Measurements from ENCODE around the gene IGSF9. TPM values are rescaled to one million over a fixed set of nuclear protein-coding genes. Genes with fewer than 3 reads are reported as not detected.

Gene IGSF9
- total RNA-seq, 1 donor from 2014 or later = 2.1 TPM

DNA sequence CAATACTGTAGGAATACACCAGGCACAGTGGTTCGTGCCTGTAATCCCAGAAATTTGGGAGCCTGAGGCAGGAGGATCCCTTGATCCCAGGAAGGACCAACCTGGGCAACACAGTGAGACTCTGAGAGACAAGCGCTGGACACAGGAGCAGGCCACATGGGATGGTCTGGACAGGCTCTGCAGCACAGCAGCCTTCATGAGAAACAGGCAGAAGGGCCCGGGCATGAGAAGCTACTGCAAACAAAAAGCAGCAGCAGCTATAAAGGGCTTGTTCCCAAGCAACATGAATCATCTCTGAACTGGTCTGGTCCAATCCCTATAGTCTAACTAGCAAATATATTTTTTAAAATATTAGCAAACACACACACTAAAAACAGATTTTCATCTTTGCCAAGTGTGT lies 44.2 kb upstream of the IGSF9 start:
- no peak overlapping the region for H3K4me3 ChIP-seq (ENCODE audit: insufficient read depth, low read depth, low read length)
- Mint-ChIP-seq H3K27me3 (ENCODE audit: low read depth, unreplicated experiment) (peaks cover 4% of the 10 kb centered on the region), H3K27ac (ENCODE audit: unreplicated experiment) (no peak overlapping the region), H3K4me1 (ENCODE audit: low read depth, unreplicated experiment) (peaks cover 13% of the 10 kb centered on the region), H3K36me3 (ENCODE audit: low read depth, unreplicated experiment) (no peaks in the 10 kb centered on the region), H3K9me3 (ENCODE audit: unreplicated experiment) (no peaks in the 10 kb centered on the region), H3K4me3 (ENCODE audit: unreplicated experiment) (no peak overlapping the region)
- H4K20me1 ChIP-seq (ENCODE audit: insufficient read depth, low read length) = no peaks in the 10 kb centered on the region
- no peak overlapping the region for H2AFZ ChIP-seq (ENCODE audit: low read depth, low read length)
- no peaks in the 10 kb centered on the region for H3K4me1 ChIP-seq (ENCODE audit: insufficient read depth, low read length)
- DNase-seq (ENCODE audit: low read depth) = no peak
- H3K27me3 ChIP-seq (ENCODE audit: insufficient read depth, low read length) = no peaks in the 10 kb centered on the region
- TF ChIP-seq, protein P1, sequence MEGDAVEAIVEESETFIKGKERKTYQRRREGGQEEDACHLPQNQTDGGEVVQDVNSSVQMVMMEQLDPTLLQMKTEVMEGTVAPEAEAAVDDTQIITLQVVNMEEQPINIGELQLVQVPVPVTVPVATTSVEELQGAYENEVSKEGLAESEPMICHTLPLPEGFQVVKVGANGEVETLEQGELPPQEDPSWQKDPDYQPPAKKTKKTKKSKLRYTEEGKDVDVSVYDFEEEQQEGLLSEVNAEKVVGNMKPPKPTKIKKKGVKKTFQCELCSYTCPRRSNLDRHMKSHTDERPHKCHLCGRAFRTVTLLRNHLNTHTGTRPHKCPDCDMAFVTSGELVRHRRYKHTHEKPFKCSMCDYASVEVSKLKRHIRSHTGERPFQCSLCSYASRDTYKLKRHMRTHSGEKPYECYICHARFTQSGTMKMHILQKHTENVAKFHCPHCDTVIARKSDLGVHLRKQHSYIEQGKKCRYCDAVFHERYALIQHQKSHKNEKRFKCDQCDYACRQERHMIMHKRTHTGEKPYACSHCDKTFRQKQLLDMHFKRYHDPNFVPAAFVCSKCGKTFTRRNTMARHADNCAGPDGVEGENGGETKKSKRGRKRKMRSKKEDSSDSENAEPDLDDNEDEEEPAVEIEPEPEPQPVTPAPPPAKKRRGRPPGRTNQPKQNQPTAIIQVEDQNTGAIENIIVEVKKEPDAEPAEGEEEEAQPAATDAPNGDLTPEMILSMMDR (IDR thresholded peaks at IDR 0.05; ENCODE audit: insufficient read depth, low read depth, low read length) = no peak
- TF ChIP-seq EZH2 (IDR thresholded peaks at IDR 0.05; ENCODE audit: insufficient read depth, low read length) = no peak
- no peaks in the 10 kb centered on the region for H3K9me3 ChIP-seq (ENCODE audit: insufficient read depth, low read depth, low read length)
- H3K79me2 ChIP-seq (ENCODE audit: insufficient read depth, low read length) = no peaks in the 10 kb centered on the region
- no peak overlapping the region for H3K27ac ChIP-seq (ENCODE audit: low read depth, low read length)
- FAIRE-seq = no peak
- no peak overlapping the region for H3K4me2 ChIP-seq (ENCODE audit: low read length)
- no peaks in the 10 kb centered on the region for H3K36me3 ChIP-seq (ENCODE audit: insufficient read depth, low read length)
- H3K9ac ChIP-seq (ENCODE audit: low read length) = no peak overlapping the region

DNA sequence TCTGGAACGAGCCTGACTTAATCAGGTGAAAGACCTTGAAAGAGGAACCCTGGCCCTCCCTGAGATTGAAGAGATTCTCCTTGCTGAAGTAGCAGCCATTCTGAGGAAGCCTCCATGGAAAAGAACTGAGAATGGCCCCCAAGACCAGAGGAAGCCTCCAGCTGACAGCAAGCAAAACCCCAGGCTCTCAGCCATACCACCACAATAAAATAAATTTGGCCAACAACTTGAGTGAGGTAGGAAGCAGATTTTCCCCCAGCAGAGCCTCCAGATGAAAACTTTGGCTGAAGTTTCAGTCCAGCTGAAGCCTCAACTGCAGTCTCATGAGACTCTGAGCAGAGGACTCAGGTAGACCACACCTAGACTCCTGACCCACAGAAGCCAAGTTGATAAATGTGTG lies 42.6 kb upstream of the IGSF9 start:
- H3K9me3 ChIP-seq (ENCODE audit: insufficient read depth, low read depth, low read length) = no peaks in the 10 kb centered on the region
- no peak overlapping the region for H3K27ac ChIP-seq (ENCODE audit: low read depth, low read length)
- no peaks in the 10 kb centered on the region for H3K36me3 ChIP-seq (ENCODE audit: insufficient read depth, low read length)
- H3K4me3 Mint-ChIP-seq (ENCODE audit: unreplicated experiment) = no peak overlapping the region
- no peaks in the 10 kb centered on the region for H3K4me1 ChIP-seq (ENCODE audit: insufficient read depth, low read length)
- peaks cover 10% of the 10 kb centered on the region for H3K4me1 Mint-ChIP-seq (ENCODE audit: low read depth, unreplicated experiment)
- H3K4me3 ChIP-seq (ENCODE audit: insufficient read depth, low read depth, low read length) = no peak overlapping the region
- peaks cover 8% of the 10 kb centered on the region for H3K27me3 ChIP-seq (ENCODE audit: insufficient read depth, low read length)
- TF ChIP-seq EZH2 (IDR thresholded peaks at IDR 0.05; ENCODE audit: insufficient read depth, low read length) = no peak
- TF ChIP-seq, protein P1 (IDR thresholded peaks at IDR 0.05; ENCODE audit: insufficient read depth, low read depth, low read length) = no peak
- H3K27me3 Mint-ChIP-seq (ENCODE audit: low read depth, unreplicated experiment) = peaks cover 14% of the 10 kb centered on the region
- H3K79me2 ChIP-seq (ENCODE audit: insufficient read depth, low read length) = no peaks in the 10 kb centered on the region
- H3K36me3 Mint-ChIP-seq (ENCODE audit: low read depth, unreplicated experiment) = no peaks in the 10 kb centered on the region
- no peak overlapping the region for H3K9ac ChIP-seq (ENCODE audit: low read length)
- H3K4me2 ChIP-seq (ENCODE audit: low read length) = no peak overlapping the region
- DNase-seq (ENCODE audit: low read depth) = no peak
- FAIRE-seq = no peak
- H2AFZ ChIP-seq (ENCODE audit: low read depth, low read length) = no peak overlapping the region
- no peaks in the 10 kb centered on the region for H4K20me1 ChIP-seq (ENCODE audit: insufficient read depth, low read length)
- H3K9me3 Mint-ChIP-seq (ENCODE audit: unreplicated experiment) = no peaks in the 10 kb centered on the region
- H3K27ac Mint-ChIP-seq (ENCODE audit: unreplicated experiment) = no peak overlapping the region

DNA sequence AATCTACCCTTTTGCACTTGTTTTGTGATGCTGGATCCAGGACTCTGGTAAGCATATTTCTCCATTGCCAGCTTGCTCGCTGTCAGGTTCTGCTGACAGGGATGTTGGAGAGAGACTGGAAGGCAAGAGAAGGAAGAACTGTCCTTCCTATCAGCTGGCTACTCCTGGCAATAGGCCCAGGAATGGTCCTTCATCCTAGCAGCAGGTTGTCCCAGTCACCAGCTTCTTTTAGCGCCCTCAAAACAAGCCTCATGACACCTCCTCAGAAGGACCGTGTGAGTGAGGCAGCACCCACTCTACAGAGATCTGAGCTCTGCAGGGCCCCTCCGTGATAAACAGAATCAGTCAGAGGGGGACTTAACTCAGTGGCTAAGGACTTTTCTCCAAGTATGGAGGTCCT lies 41.8 kb upstream of the IGSF9 start:
- Mint-ChIP-seq H3K4me1 (ENCODE audit: low read depth, unreplicated experiment) (peaks cover 6% of the 10 kb centered on the region), H3K4me3 (ENCODE audit: unreplicated experiment) (no peak overlapping the region), H3K9me3 (ENCODE audit: unreplicated experiment) (no peaks in the 10 kb centered on the region), H3K27me3 (ENCODE audit: low read depth, unreplicated experiment) (peaks cover 17% of the 10 kb centered on the region), H3K27ac (ENCODE audit: unreplicated experiment) (no peak overlapping the region), H3K36me3 (ENCODE audit: low read depth, unreplicated experiment) (no peaks in the 10 kb centered on the region)
- H4K20me1 ChIP-seq (ENCODE audit: insufficient read depth, low read length) = no peaks in the 10 kb centered on the region
- H3K9ac ChIP-seq (ENCODE audit: low read length) = no peak overlapping the region
- FAIRE-seq (no peak), DNase-seq (ENCODE audit: low read depth) (no peak)
- H3K27me3 ChIP-seq (ENCODE audit: insufficient read depth, low read length) = peaks cover 9% of the 10 kb centered on the region
- H3K36me3 ChIP-seq (ENCODE audit: insufficient read depth, low read length) = no peaks in the 10 kb centered on the region
- no peaks in the 10 kb centered on the region for H3K9me3 ChIP-seq (ENCODE audit: insufficient read depth, low read depth, low read length)
- H3K4me3 ChIP-seq (ENCODE audit: insufficient read depth, low read depth, low read length) = no peak overlapping the region
- TF ChIP-seq EZH2 (IDR thresholded peaks at IDR 0.05; ENCODE audit: insufficient read depth, low read length) = no peak
- TF ChIP-seq, protein P1 (IDR thresholded peaks at IDR 0.05; ENCODE audit: insufficient read depth, low read depth, low read length) = no peak
- no peaks in the 10 kb centered on the region for H3K4me1 ChIP-seq (ENCODE audit: insufficient read depth, low read length)
- H2AFZ ChIP-seq (ENCODE audit: low read depth, low read length) = no peak overlapping the region
- no peak overlapping the region for H3K4me2 ChIP-seq (ENCODE audit: low read length)
- H3K27ac ChIP-seq (ENCODE audit: low read depth, low read length) = no peak overlapping the region
- H3K79me2 ChIP-seq (ENCODE audit: insufficient read depth, low read length) = no peaks in the 10 kb centered on the region
